IMR-90 (cell line): ENCODE measurements around the gene FBXW11. TPM values are rescaled to one million over a fixed set of nuclear protein-coding genes. Genes with fewer than 3 reads are reported as not detected.

ENCODE experiments used
- ATAC-seq: fragments of 200-7000 bp; cut with Tn5 transposase; 2 replicates; pipeline ENCODE4 v1.9.1; 2020; ENCODE audit warnings: low read depth, mild to moderate bottlenecking, moderate library complexity
- BruUV-seq: library from RNA; stranded (reverse); fragments of 400-500 nt; replicated peaks from 2 replicates; lab custom pipeline; 2021; lab: Mats Ljungman, UMichigan
- CTCF ChIA-PET: fragments of 300-600 bp; formaldehyde crosslinking; extraction: SDS; loops from one replicate; lab custom pipeline; 2021; ENCODE audit warnings: antibody characterized with exemption; lab: Yijun Ruan, JAX
- POLR2A ChIA-PET: fragments of 300-600 bp; sonication (Branson Sonifier 250); formaldehyde crosslinking; loops from one replicate; lab custom pipeline; 2022; ENCODE audit warnings: antibody characterized with exemption; ENCODE audit not compliant: unreplicated experiment; lab: Charles Lee
- DNase-seq: peaks from one replicate; pipeline ENCODE4 v3.0.0; 2013
- H2AFZ ChIP-seq: replicated peaks from 2 replicates; pipeline ENCODE3; 2013; ENCODE audit warnings: low read length, mild to moderate bottlenecking; ENCODE audit not compliant: poor library complexity
- H2AK5ac ChIP-seq: 2 replicates; pipeline ENCODE4 v1.6.1; 2013; ENCODE audit warnings: low read depth, low read length, inconsistent platforms
- H2AK9ac ChIP-seq: replicated peaks from 2 replicates; pipeline ENCODE3; 2013; ENCODE audit warnings: mild to moderate bottlenecking, low read depth, low read length, moderate library complexity; ENCODE audit not compliant: poor library complexity
- H2BK120ac ChIP-seq: 2 replicates; pipeline ENCODE4 v1.6.1; 2013; ENCODE audit warnings: low read depth, low read length, inconsistent platforms
- H2BK15ac ChIP-seq: 3 replicates; pipeline ENCODE4 v1.6.1; 2013; ENCODE audit warnings: low read depth, low read length, inconsistent platforms
- H2BK20ac ChIP-seq: 2 replicates; pipeline ENCODE4 v1.6.1; 2013; ENCODE audit warnings: low read depth, mild to moderate bottlenecking, inconsistent platforms, low read length, moderate library complexity
- H2BK5ac ChIP-seq: 2 replicates; pipeline ENCODE4 v1.6.1; 2013; ENCODE audit warnings: mild to moderate bottlenecking, low read depth, low read length, inconsistent platforms; ENCODE audit not compliant: poor library complexity, severe bottlenecking
- H3K14ac ChIP-seq: replicated peaks from 2 replicates; pipeline ENCODE4 v1.6.1; 2013; ENCODE audit warnings: low read depth, low read length, inconsistent platforms
- H3K18ac ChIP-seq: 2 replicates; pipeline ENCODE4 v1.6.1; 2013; ENCODE audit warnings: low read depth, low read length, control low read depth
- H3K23ac ChIP-seq: 2 replicates; pipeline ENCODE4 v1.6.1; 2013; ENCODE audit warnings: low read depth, low read length, inconsistent platforms
- H3K27ac ChIP-seq: 2 replicates; pipeline ENCODE4 v1.5.1; 2013; ENCODE audit warnings: mild to moderate bottlenecking, control low read depth, low read length; ENCODE audit not compliant: insufficient read depth
- H3K27me3 ChIP-seq: 2 replicates; pipeline ENCODE4 v1.6.1; 2013; ENCODE audit warnings: low read length; ENCODE audit not compliant: control insufficient read depth, insufficient read depth
- H3K36me3 ChIP-seq: 2 replicates; pipeline ENCODE4 v1.6.1; 2013; ENCODE audit warnings: low read length, mixed read lengths; ENCODE audit not compliant: control insufficient read depth, insufficient read depth
- H3K4ac ChIP-seq: 2 replicates; pipeline ENCODE4 v1.6.1; 2013; ENCODE audit warnings: low read depth, low read length, inconsistent platforms
- H3K4me1 ChIP-seq: 2 replicates; pipeline ENCODE4 v1.6.1; 2013; ENCODE audit warnings: low read length, mixed read lengths; ENCODE audit not compliant: control insufficient read depth, insufficient read depth
- H3K4me2 ChIP-seq: 2 replicates; pipeline ENCODE4 v1.6.1; 2013; ENCODE audit warnings: low read depth, mild to moderate bottlenecking, control low read depth, low read length, moderate library complexity
- H3K4me3 ChIP-seq: 2 replicates; pipeline ENCODE4 v1.5.1; 2013; ENCODE audit warnings: low read depth, mild to moderate bottlenecking, control low read depth, low read length, moderate library complexity; ENCODE audit not compliant: insufficient read depth
- H3K56ac ChIP-seq: 2 replicates; pipeline ENCODE4 v1.6.1; 2013; ENCODE audit warnings: low read length, inconsistent platforms; ENCODE audit not compliant: insufficient read depth; ENCODE audit errors: extremely low read depth
- H3K79me1 ChIP-seq, 2 experiments: 2 replicates each; pipeline ENCODE4 v1.6.1; 2013; ENCODE audit warnings: low read length in 2 of 2, inconsistent platforms in 1 of 2, low read depth in 1 of 2
- H3K9ac ChIP-seq: 2 replicates; pipeline ENCODE4 v1.6.1; 2013; ENCODE audit warnings: low read depth, low read length, control low read depth
- H3K9me1 ChIP-seq: 2 replicates; pipeline ENCODE4 v1.6.1; 2013; ENCODE audit warnings: low read length, inconsistent platforms; ENCODE audit not compliant: insufficient read depth
- H3K9me3 ChIP-seq: 2 replicates; pipeline ENCODE4 v1.6.1; 2013; ENCODE audit warnings: low read length; ENCODE audit not compliant: control insufficient read depth, insufficient read depth
- H4K20me1 ChIP-seq: 2 replicates; pipeline ENCODE4 v1.6.1; 2013; ENCODE audit warnings: low read length, inconsistent platforms; ENCODE audit not compliant: insufficient read depth
- H4K5ac ChIP-seq: 2 replicates; pipeline ENCODE4 v1.6.1; 2013; ENCODE audit warnings: mild to moderate bottlenecking, low read depth, low read length, control low read depth
- H4K8ac ChIP-seq, 2 experiments: 2 replicates each; pipeline ENCODE4 v1.6.1; 2013; ENCODE audit warnings: low read depth in 2 of 2, low read length in 2 of 2, control low read depth in 1 of 2, inconsistent platforms in 1 of 2
- H4K91ac ChIP-seq: 2 replicates; pipeline ENCODE4 v1.6.1; 2013; ENCODE audit warnings: low read depth, low read length, inconsistent platforms; ENCODE audit not compliant: insufficient read depth
- BHLHE40 ChIP-seq: fragments of 150-350 bp; IDR thresholded peaks from 2 replicates; pipeline ENCODE4 v1.6.1; 2016; ENCODE audit warnings: mild to moderate bottlenecking, low read depth, low read length
- CEBPB ChIP-seq: IDR thresholded peaks from 2 replicates; pipeline ENCODE4 v1.6.1; 2012; ENCODE audit warnings: low read depth, low read length, improper control_type of control experiment
- CHD1 ChIP-seq: IDR thresholded peaks from 2 replicates; pipeline ENCODE4 v1.6.1; 2012; ENCODE audit warnings: low read depth, low read length, improper control_type of control experiment
- ELK1 ChIP-seq: fragments of 150-350 bp; IDR thresholded peaks from 2 replicates; pipeline ENCODE4 v1.6.1; 2016; ENCODE audit warnings: low read depth, mild to moderate bottlenecking, low read length, moderate library complexity, borderline replicate concordance
- FOS ChIP-seq: fragments of 150-350 bp; IDR thresholded peaks from 2 replicates; pipeline ENCODE4 v1.6.1; 2016; ENCODE audit warnings: low read depth, low read length
- MAFK ChIP-seq: IDR thresholded peaks from 2 replicates; pipeline ENCODE4 v1.6.1; 2012; ENCODE audit warnings: low read depth, low read length, improper control_type of control experiment
- MAZ ChIP-seq: IDR thresholded peaks from 2 replicates; pipeline ENCODE4 v1.6.1; 2012; ENCODE audit warnings: low read depth, mild to moderate bottlenecking, low read length, improper control_type of control experiment, moderate library complexity, borderline replicate concordance
- MXI1 ChIP-seq: IDR thresholded peaks from 2 replicates; pipeline ENCODE4 v1.6.1; 2012; ENCODE audit warnings: low read depth, mild to moderate bottlenecking, low read length, moderate library complexity, borderline replicate concordance
- NFE2L2 ChIP-seq: fragments of 150-350 bp; IDR thresholded peaks from 2 replicates; pipeline ENCODE4 v1.6.1; 2016; ENCODE audit warnings: low read depth, mild to moderate bottlenecking, low read length
- POLR2A ChIP-seq: IDR thresholded peaks from 2 replicates; pipeline ENCODE4 v1.6.1; 2012; ENCODE audit warnings: mild to moderate bottlenecking, low read depth, low read length
- RAD21 ChIP-seq: IDR thresholded peaks from 2 replicates; pipeline ENCODE4 v1.6.1; 2012; ENCODE audit warnings: low read length, improper control_type of control experiment
- RCOR1 ChIP-seq: IDR thresholded peaks from 2 replicates; pipeline ENCODE4 v1.6.1; 2012; ENCODE audit warnings: mild to moderate bottlenecking, low read length, improper control_type of control experiment; ENCODE audit not compliant: insufficient replicate concordance
- RFX5 ChIP-seq: IDR thresholded peaks from 2 replicates; pipeline ENCODE4 v1.8.0; 2012; ENCODE audit warnings: low read depth, mild to moderate bottlenecking, low read length, moderate library complexity
- SMC3 ChIP-seq: fragments of 150-350 bp; IDR thresholded peaks from 2 replicates; pipeline ENCODE4 v1.6.1; 2016; ENCODE audit warnings: low read depth, mild to moderate bottlenecking, antibody characterized with exemption, low read length, moderate library complexity
- USF2 ChIP-seq: fragments of 150-350 bp; IDR thresholded peaks from 2 replicates; pipeline ENCODE4 v1.6.1; 2017; ENCODE audit warnings: mild to moderate bottlenecking, antibody characterized with exemption, low read length, low read depth
- WGBS, 2 experiments: methylation state at CpG; one replicate each; pipeline versions ENCODE4 v1.1.5 to v1.1.7; 2013; ENCODE audit warnings: missing lambda C conversion rate in 2 of 2; ENCODE audit not compliant: insufficient read length in 1 of 2; ENCODE audit errors: extremely low coverage in 2 of 2; 5-methylcytosine and 5-hydroxymethylcytosine counted together
- dilution Hi-C: fragments of 300-500 bp; cut with HindIII; formaldehyde crosslinking; loops from one replicate; pipeline ENCODE4 v1.14.3; 2018; ENCODE audit warnings: low sequenced_read_pairs; ENCODE audit not compliant: unreplicated experiment
- in situ Hi-C: fragments of 300-500 bp; cut with MboI; formaldehyde crosslinking; loops from 3 replicates; pipeline ENCODE4 v1.14.3; 2019; ENCODE audit warnings: low sequenced_read_pairs, inconsistent platforms, mixed read lengths
- intact Hi-C: fragments of 100-400 bp; cut with micrococcal nuclease; formaldehyde crosslinking; loops from 2 replicates; pipeline ENCODE4 v1.10.0; 2022
- polyA plus RNA-seq, 3 experiments: library from polyadenylated mRNA; depleted of rRNA; stranded (reverse); fragments of >200 nt; gene quantifications; 2 replicates each; pipeline ENCODE4 v1.2.3, GENCODE V29; 2012; ENCODE audit warnings: low replicate concordance in 1 of 3
- total RNA-seq: library from RNA; depleted of rRNA; stranded (reverse); fragments of >200 nt; gene quantifications from 2 replicates; pipeline ENCODE4 v1.2.3, GENCODE V29; 2012
- TF ChIP-seq, protein P1 (sequence below): conservative IDR thresholded peaks from 2 replicates; pipeline ENCODE4 v1.5.1; 2012; ENCODE audit warnings: mild to moderate bottlenecking, low read depth, low read length, improper control_type of control experiment

Gene FBXW11
- total and polyA plus RNA-seq, 2 of the 4 experiments (the other 2 are of a cell fraction), result 34.3 to 97.1 TPM

DNA sequence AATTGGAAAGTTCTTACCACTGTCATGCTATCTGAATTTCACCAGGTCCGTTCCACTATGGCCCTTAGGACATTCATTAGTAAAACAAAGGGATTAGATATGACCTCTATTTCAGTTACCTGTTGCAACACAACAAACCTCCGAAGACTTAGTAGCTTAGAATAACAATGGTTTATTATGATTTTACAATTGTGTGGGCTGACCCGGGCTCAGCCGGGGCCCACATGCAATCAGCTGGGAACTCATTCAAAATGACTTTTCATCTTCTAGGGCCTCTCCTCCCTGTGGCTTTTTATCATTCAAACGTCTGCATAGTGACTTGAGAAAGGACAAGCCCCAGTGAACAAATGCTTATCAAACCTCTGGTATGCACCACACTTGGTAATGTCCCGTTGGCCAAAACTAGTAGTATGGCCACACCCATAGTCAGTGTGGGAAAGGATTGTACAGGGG, 2.3 kb upstream of the FBXW11 start:
- Histone ChIP-seq H4K91ac (no peak overlapping the region), H3K4ac (no peak overlapping the region), H3K36me3 (no peaks in the 10 kb centered on the region), H4K8ac (no peak overlapping the region), H2BK15ac (no peak overlapping the region), H3K18ac (no peak overlapping the region), H3K4me3 (no peak overlapping the region), H2BK5ac (no peak overlapping the region), H3K79me1 (peaks cover 7 to 37% of the 10 kb centered on the region in 2 experiments), H3K9me3 (no peaks in the 10 kb centered on the region), H4K20me1 (peaks cover 23% of the 10 kb centered on the region), H3K27me3 (no peaks in the 10 kb centered on the region), H3K9ac (no peak overlapping the region), H2BK120ac (no peak overlapping the region), H3K27ac (no peak overlapping the region), H2AK9ac (peak overlapping the region; percentile 26), H2AFZ (no peak overlapping the region), H4K5ac (no peak overlapping the region), H3K9me1 (0 out of 2 replicates have a peak, but pooled peaks cover 2% of the 10 kb centered on the region), H3K4me2 (no peak overlapping the region), H3K23ac (no peak overlapping the region), H3K4me1 (0 out of 2 replicates have a peak, but pooled peaks cover 4% of the 10 kb centered on the region), H3K56ac (no peak overlapping the region), H2BK20ac (no peak overlapping the region), H2AK5ac (no peak overlapping the region), H3K14ac (no peak overlapping the region)
- intact Hi-C loops (loop anchor here (5.0 kb wide), 1 partner anchor 179 kb away; the partner anchor contains the start of gene STK10), dilution Hi-C loops (no loop called here), in situ Hi-C loops (no loop called here)
- DNase-seq, result no peak
- no TSS peak for BruUV-seq
- POLR2A ChIA-PET, result no interaction called here
- no peak for TF ChIP-seq RFX5
- TF ChIP-seq RCOR1, result no peak
- TF ChIP-seq CEBPB, result no peak
- no peak for TF ChIP-seq CHD1
- TF ChIP-seq ELK1, result no peak
- TF ChIP-seq MAZ, result no peak
- no peak for TF ChIP-seq MXI1
- no peak for TF ChIP-seq NFE2L2
- no peak for TF ChIP-seq MAFK
- TF ChIP-seq USF2, result no peak
- TF ChIP-seq SMC3, result no peak
- TF ChIP-seq, protein P1, sequence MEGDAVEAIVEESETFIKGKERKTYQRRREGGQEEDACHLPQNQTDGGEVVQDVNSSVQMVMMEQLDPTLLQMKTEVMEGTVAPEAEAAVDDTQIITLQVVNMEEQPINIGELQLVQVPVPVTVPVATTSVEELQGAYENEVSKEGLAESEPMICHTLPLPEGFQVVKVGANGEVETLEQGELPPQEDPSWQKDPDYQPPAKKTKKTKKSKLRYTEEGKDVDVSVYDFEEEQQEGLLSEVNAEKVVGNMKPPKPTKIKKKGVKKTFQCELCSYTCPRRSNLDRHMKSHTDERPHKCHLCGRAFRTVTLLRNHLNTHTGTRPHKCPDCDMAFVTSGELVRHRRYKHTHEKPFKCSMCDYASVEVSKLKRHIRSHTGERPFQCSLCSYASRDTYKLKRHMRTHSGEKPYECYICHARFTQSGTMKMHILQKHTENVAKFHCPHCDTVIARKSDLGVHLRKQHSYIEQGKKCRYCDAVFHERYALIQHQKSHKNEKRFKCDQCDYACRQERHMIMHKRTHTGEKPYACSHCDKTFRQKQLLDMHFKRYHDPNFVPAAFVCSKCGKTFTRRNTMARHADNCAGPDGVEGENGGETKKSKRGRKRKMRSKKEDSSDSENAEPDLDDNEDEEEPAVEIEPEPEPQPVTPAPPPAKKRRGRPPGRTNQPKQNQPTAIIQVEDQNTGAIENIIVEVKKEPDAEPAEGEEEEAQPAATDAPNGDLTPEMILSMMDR, result no peak
- TF ChIP-seq FOS, result no peak
- no peak for TF ChIP-seq POLR2A
- no peak for TF ChIP-seq RAD21
- no peak for TF ChIP-seq BHLHE40
- no CpG with 5 or more reads among the region's 6 CpGs for WGBS, 2 experiments
- no peak for ATAC-seq
- CTCF ChIA-PET, result interaction anchor here (1.1 kb wide), 1 partner anchor 590 kb away, joined by 4 read pairs; no protein-coding TSS in a partner anchor
